A673 (cell line): Measurements from ENCODE around the gene MVP.

Source experiments
- CTCF ChIP-seq: fragments of 300-800, 200-600 bp; sonication (generic); conservative IDR thresholded peaks from 2 replicates; pipeline ENCODE4 v1.5.1; 2017; ENCODE audit warnings: low read depth, mild to moderate bottlenecking, antibody characterized with exemption, low read length, moderate library complexity, mixed read lengths
- EZH2 ChIP-seq: fragments of 200-600 bp; sonication (generic); IDR thresholded peaks from 2 replicates; pipeline ENCODE4 v1.6.1; 2017; ENCODE audit warnings: borderline replicate concordance, low read depth, mild to moderate bottlenecking, mixed read lengths, antibody characterized with exemption, low read length; ENCODE audit not compliant: poor library complexity, severe bottlenecking

GRCh38 chr16:29841631-29842030 is 21.4 kb downstream of the MVP start:
- TF ChIP-seq CTCF (no peak), EZH2 (no peak)
